CD4-positive, alpha-beta T cell treated with Interleukin-15 for 4 hours (primary cell): ENCODE results near the gene LIPN.
"Not testable (repeated sequence)": the region's sequence is repeated elsewhere in the genome, so short reads cannot be mapped to it uniquely, and the experiment has no call there.

Experiments used
- DNase-seq: peaks from one replicate; pipeline ENCODE4 v3.0.0-alpha.2; 2020; ENCODE audit warnings: low spot score

Gene LIPN, protein sequence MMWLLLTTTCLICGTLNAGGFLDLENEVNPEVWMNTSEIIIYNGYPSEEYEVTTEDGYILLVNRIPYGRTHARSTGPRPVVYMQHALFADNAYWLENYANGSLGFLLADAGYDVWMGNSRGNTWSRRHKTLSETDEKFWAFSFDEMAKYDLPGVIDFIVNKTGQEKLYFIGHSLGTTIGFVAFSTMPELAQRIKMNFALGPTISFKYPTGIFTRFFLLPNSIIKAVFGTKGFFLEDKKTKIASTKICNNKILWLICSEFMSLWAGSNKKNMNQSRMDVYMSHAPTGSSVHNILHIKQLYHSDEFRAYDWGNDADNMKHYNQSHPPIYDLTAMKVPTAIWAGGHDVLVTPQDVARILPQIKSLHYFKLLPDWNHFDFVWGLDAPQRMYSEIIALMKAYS

DNA sequence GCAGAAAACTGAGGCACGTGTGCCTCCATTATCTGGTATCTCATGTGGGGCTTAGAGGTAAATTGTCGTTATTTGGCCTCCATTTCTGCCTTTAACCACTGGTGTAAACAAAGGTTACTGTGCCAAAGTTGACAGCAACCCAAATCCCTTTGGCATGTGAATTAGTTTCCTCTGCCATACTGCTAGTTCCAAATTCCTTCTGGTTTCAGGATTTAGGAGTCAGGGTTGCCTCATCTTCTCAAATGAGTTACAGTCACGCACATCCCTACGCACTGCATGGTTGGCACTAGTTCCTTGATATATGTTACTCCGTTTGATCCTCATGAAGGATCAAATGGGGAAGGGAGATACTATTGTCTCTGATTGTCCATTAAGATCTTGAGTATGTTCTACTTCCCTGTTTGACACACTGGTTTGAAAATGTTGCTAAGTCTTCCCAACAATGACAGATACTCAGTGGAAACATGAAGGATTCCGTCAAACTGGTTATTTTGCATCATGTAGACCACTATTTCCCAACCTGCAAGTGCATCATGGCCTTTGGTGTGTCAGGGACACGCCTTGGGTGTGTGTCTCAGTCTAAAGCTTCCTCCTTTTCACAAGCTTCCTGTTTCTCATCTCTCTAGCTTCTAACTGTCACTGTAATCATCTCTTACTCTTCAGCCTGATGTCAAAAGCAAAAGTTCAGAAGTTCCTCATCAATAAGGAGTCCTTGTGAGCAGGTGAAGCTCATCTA, at the start of gene LIPN:
Gene LIPN, plus strand, starts transcription at position 655 of the 736 bp plus-strand sequence. CDS start 1,386 bp downstream, outside the sequence.
- DNase-seq = peak; percentile 4

DNA sequence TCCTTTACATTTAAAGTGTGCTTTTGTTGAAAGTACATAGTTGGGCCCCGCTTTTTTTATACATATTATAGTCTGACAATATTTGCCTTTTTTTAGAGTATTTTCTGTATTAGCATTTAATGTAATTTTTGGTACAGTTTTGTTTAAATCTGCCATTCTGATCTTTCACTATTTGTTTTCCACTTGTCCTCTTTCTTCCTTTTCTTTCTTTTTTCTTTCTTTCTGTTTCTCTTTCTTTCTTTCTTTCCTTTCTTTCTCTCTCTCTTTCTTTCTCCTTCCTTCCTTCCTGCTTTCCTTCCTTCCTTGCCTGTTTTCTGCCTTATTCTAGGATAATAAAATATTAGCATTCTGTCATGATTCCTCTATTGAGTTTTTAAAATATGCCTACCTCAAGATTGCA, 44.3 kb upstream of the LIPN start:
- DNase-seq = no peak

DNA sequence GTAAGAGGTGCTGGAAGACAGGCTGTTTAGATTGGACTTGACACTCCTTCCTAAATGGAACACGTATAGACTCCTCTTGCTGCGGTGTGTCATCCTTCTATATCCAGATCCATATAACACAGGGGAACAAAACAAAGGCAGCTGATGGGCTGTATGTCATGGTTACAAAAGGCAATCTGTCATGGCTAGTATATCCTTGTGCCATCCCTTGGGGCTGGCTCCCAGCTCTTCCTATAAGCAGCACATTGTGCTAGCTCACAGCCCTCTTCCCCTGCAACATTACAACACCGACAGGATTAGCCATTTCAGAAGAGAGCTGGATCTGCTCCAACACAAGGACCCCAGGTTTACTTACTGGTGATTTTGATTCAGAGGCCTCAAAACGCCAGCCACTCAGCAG, 38.4 kb upstream of the LIPN start:
- DNase-seq = no peak

DNA sequence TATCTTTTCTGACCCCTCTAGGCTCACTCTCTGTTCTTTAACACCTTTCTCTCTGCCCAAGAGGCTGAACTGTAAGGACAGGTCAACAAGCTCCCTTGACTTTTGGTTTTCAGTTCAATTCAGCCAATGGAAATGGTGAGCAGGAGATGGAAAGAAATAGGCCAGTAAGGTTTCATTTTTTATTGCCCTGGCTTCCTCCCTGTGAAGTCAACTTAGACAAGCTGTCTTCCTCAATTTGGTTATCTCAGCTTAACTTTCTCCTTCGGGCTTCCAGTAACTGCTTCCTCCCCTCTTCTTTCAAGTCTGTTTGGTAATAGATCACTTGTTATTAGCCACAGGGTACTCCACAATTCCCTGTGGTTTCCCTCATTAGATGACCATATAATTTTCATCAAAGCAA, 34.0 kb upstream of the LIPN start:
- DNase-seq = no peak

DNA sequence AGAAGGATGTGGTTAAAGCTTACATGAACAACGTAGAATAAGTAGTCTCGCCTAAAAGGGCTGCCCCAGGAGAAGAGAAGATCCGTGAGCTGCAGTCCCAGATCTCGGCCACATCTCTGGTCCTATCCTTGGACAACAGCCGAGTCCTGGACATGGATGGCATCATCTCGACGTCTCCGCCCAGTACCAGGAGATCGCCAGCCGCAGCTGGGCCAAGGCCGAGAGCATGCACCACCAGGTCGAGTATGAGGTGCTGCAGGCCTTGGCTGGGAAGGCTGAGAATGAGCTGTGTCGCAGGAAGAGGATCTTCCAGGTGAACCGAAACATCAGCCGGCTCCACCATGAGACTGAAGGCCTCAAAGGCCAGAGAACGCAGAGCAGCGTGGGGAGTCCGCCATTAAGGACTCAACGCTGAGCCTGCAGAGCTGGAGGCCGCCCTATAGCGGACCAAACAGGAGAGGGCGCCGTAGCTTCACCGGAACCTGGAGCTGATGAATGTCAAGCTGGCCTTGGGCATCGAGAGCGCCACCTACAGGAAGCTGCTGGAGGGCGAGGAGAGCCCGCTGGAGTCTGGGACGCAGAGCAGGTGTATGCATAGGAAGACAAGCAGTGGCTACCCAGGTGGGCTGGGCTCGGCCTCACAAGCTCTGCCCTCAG, 31.6 kb upstream of the LIPN start:
- DNase-seq = no peak

DNA sequence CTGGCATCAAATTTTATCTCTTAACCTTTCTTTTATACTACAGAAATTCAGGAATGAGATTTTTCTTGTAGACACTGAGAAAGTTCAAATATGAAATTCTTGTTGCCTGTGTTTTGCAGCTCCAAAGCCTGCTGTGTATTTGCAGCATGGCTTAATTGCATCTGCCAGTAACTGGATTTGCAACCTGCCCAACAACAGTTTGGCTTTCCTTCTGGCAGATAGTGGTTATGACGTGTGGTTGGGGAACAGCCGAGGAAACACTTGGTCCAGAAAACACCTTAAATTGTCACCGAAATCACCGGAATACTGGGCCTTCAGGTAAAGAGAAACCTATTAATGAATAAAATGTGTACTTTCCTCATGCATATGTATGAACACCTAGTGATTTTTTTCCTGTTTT, 29.0 kb upstream of the LIPN start:
- DNase-seq = no peak

DNA sequence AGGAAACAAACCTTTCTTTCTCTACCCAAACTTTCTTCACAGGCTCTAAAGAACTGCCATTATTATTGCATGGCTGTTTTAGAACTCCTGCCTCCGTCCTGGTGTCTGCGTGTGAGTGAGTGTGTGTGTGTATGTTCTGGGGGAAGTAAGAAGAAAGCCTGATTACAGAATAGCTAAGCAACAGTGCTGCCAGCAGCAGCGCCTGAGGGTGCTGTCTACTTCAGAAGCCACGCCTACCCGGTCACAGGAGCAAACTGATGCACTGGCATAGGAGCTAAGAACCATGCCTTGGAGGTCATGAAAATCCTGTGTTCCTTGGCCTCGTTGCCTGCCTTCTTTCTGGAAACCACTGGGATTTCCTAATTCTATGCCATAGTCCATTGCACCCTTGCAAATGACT, 28.5 kb upstream of the LIPN start:
- DNase-seq = no peak

DNA sequence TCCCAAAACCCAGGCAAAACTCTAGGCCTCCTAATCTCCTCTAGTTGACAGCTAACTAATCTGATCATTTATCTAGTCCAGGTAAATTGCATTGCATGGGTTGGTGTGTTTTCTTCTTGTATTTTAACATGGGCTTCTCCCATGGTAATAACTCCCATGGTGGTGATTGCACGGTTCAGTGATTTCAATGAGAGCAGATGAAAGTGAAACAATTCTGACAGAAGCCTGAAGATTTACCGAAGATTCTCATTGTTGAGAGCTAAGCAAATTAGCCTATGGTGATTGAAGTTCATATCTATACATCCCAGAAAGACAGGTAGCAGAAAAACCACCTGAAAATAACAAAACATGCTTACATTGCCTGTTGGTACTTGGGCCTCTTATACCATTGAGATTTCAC, 26.6 kb upstream of the LIPN start:
- DNase-seq = no peak

DNA sequence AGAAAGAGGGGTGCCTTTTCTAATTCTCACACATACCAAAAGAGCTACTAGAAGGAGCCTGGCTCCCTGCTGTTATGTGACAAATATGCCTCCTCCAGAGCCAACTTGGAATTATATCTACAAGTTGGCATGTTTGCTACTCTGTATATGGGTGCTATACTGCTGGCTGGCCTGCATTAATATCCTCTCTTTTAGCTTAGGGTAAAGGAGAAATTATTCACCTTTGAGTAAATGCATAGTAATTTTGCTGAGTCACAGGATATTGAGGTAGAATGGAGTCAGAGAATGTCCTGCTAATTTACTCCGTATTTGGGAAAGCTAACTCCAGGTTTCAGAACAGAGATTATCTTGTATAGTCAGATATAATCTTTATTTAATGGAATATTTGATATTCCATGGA, 24.2 kb upstream of the LIPN start:
- DNase-seq = no peak

DNA sequence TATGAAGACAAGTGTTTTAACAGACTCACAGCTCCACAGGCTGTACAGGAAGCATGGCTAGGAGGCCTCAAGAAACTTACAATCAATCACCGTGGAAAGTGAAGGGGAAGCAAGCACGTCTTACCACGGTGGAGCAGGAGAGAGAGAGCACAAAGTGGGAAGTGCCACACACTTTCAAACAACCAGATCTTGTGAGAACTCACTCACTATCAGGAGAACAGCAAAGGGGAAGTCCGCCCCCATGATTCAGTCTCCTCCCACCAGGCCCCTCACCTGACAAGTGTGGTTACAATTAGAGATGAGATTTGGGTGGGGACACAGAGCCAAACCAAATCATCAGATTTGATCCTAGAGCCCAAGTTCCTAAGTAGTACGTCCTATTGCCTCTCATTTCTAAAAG, 17.9 kb upstream of the LIPN start:
- DNase-seq = not testable (repeated sequence)

DNA sequence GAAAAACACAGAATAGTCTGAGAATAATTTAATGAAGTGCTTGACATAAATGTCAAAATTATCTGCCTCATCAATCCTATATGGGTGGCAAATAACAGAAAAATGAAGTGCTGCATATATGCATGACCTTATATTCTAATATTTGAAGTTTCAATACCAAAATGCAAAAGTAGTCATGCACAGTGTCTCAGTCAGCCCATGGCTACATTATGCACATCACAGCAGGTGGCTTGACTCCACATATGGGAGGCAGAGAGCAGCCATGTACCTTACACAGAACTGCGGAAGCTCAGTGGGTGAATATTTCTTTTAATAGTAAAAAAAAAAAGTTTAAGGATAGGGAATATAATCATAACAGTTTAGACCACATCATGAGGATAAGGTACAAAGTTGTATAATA, 17.4 kb upstream of the LIPN start:
- no peak for DNase-seq

DNA sequence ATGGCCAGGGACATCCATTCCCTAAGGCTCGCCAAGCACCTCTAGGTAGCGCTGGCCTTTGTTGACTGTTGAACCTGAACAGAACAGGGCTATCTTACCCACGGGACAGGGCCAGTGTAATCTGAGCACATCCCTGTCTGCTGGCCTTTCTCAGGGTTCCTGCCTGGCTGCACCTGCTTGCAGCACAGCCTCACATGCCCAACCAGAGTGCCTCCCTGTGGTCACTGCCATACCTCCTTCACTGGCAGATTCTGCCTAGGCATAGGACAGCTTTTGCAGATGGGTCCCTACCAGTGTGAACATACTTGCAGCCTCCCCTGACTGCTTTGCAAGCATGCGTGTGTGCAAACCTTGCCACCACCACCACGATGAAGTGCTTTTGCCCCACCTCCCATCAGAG, 15.8 kb upstream of the LIPN start:
- no peak for DNase-seq

DNA sequence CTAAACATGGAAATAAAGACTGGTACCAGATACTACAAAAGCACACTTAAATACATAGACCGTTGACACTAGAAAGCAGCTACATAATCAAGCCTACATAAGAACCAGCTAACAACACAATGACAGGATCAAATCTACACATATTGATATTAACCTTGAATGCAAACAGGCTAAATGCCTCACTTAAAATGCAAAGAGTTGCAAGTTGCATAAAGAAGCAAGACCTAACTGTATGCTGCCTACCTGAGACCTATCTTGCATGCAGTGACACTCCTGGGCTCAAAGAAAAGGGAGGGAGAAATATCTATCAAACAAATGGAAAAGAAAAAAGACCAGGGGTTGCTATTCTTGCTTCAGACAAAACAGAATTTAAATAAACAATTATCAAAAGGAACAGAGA, 14.2 kb upstream of the LIPN start:
- no peak for DNase-seq

DNA sequence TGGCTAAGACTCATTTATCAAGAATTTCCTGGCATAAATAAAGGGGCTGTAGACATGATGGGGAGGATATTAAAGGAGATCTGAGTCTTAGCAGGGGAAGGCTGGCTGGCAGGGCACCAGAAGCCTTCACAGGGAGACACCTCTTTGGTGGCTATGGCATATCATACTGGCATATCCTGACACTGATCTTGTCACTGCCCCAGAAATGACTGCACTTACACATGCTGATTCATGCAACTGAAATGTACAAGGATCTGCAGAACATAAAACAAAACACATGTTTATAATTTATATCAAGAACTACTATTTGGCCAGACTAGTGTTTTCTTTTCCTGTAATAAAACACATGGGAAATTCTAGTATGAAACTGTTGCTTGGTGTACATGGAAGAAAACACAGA, 5.5 kb upstream of the LIPN start:
- DNase-seq = no peak

DNA sequence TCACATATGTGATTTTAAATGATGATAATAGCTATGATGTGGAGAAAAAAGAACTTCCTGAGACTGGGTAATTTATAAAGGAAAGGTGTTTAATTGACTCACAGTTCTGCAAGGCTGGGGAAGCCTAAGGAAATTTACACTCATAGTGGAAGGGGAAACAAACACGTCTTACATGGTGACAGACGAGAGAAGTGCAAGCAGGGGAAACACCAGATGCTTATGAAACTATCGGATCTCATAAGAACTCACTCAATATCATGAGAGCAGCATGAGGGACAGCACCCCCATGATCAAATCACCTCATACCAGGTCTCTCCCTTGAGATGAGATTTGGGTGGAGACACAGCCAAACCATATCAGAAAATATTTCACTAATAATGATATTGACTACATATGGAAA, 4.1 kb upstream of the LIPN start:
- DNase-seq = no peak

DNA sequence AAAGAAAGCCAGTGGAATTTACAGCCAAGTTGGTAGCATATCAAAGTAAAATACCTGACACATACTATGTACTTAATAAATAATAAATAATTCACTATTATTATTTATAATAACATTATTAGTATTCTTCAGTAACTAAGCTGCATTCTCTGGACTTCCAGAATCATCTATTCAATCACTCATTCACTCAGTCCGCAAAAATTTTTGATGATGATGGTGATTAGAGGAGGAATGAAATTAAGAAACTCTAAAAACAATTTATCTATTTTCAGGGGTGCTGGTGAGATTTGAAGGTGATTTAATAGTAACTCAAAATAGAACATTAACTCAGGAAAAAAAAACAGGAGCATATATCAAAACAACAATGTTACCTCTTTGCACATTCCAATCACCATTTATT, 3.2 kb upstream of the LIPN start:
- no peak for DNase-seq

DNA sequence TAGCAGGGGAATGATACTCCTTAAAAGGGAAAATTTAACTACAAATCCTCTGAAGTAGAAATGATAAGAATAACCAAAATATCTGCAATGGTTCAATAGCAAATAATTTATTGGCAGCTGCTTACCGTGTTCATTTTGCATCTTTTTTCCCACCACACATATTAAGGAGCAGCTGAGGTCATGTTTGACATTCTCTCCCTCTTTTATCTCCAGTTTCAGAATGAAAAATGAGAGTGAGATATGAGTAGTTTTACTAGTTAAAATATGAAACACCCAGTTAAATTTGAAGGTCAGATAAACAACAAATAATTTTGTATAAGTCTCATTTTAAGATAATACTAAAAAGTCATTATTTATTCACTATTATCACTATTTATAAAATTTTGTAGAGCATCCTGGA, 3.1 kb downstream of the LIPN start:
- DNase-seq = no peak

DNA sequence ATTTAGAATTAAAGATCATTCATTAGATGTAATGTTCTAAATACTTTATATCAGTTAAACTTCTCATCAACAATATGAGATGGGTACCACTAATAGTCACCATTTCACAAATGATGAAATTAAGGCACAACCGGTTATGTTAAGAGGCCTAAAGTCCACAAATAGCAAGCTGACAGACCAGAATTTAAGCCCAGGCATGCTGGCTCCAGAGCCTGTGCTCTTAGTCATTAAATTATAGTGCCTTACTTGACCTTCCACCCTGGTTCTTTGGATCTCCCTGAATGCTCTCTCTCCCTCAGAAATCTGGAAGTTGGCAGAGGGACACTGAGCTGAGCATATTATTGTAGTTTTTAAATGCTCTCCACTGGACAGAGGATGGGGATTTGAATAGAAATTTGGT, 3.6 kb downstream of the LIPN start:
- DNase-seq = no peak

DNA sequence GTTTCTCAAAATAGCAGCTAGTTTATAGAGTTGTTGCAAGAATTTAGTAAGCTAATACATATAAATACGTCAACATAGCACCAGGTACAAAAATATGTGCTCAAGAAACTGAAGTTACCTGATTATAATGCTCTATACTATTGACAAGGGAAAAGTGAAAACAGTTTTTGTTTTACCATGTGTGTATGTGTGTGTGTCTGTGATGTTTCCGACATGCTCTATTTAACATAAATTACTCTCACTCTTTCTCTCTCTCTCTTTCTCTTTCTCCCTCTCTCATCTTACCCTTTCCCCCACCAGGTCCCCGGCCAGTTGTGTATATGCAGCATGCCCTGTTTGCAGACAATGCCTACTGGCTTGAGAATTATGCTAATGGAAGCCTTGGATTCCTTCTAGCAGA, 4.3 kb downstream of the LIPN start:
- no peak for DNase-seq

DNA sequence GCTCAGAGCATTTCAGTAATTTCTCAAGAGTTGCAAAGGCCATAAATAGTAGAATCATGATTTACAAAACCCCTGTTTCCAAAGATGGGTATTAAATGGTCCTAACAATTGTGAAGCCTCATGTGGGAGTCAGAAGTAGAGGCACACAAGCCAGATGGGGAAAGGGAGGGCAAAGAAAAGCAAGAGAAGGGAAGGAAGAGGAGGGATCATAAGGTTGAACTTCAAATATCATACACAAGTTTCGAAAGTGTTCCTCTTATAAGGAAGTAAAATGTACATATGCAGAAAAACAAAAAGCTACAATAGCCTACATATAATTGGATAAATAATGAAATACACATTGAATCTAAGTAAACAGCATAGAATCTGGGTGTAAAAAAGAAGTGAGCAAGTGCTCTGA, 6.0 kb downstream of the LIPN start:
- DNase-seq = no peak

DNA sequence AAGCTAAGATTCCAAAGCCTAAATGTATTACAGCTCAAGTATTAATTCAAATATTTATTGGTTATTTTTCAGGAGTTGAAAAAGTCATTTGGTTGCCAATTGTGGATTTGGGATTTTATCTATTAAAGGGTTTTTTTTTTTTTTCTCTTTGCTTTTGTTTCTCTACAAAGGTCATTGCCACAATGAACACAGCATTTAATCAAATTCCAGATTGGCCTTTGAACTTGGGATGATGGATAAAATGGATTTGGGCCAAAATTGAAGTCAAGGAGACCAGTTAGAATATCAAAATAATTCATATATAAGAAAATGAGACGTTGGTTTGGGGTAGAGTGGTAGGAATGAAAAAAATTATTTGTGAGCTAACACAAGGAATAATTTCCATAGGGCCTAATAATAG, 9.6 kb downstream of the LIPN start:
- DNase-seq = no peak

DNA sequence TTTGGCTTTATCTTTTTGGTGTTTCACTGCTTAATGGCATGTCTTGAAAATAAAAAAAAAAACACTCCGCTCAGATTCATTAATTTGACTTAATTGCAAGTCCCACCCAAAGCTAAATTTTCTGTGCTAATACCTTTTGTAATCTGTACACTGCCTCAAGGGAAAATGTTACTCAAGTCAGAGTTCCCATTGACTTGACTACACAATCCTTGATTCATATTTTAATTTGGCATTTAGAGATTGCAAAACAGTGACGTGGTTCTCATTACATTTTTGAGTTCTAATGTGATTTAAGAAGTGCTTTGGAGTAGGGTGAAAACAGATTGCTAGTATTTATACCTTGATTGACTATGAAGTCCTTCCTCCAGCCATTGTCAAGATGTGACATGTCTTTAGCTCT, 21.4 kb downstream of the LIPN start:
- DNase-seq = no peak

DNA sequence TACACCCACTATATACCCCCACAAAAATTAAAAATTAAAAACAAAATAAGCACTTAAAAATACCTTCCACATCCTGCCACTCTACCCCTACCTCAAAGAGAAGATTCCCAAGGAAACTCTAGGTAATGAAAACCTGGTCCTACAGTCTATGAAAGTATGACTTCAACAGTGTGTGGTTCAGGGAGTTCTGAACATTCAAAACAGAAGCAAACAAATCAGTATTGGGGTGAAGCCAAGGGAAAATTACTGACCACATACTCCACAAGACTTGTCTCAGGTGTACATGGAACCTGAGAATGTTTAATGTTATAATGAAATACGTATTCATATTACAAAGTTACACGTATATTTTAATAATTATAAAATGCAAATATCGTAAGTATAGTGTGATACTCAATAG, 22.4 kb downstream of the LIPN start:
- no peak for DNase-seq
